DLD1 (cell line): ENCODE results near the gene TRIM38.
"Not testable (repeated sequence)": the region's sequence is repeated elsewhere in the genome, so short reads cannot be mapped to it uniquely, and the experiment has no call there.

Source experiments
- in situ Hi-C: cut with HindIII; loops from 2 replicates; pipeline ENCODE4 v1.10.0; 2017; ENCODE audit warnings: low sequenced_read_pairs

TRIM38 gene

GRCh38 chr6:26000366-26001144 lies 38.0 kb downstream of the TRIM38 start:
- in situ Hi-C loops: no loop called here

- in situ Hi-C loops: no loop called here
These were observed 40.6 kb downstream of the TRIM38 start for GRCh38 chr6:26003102-26003694.

- in situ Hi-C loops: no loop called here
These were observed 43.7 kb downstream of the TRIM38 start for GRCh38 chr6:26006086-26006939.

GRCh38 chr6:26006940-26007305 lies 44.3 kb downstream of the TRIM38 start:
- in situ Hi-C loops: not testable (repeated sequence)

GRCh38 chr6:26008470-26008869 lies 45.9 kb downstream of the TRIM38 start:
- in situ Hi-C loops: no loop called here

GRCh38 chr6:26009817-26010216 lies 47.2 kb downstream of the TRIM38 start:
- in situ Hi-C loops: no loop called here

- in situ Hi-C loops: no loop called here
These were observed 49.5 kb downstream of the TRIM38 start for GRCh38 chr6:26012061-26012460.

- in situ Hi-C loops: not testable (repeated sequence)
These were observed 51.8 kb downstream of the TRIM38 start for GRCh38 chr6:26014386-26014785.

GRCh38 chr6:26016245-26016962 lies 53.8 kb downstream of the TRIM38 start:
- in situ Hi-C loops: no loop called here

- in situ Hi-C loops: no loop called here
These were observed 54.5 kb downstream of the TRIM38 start for GRCh38 chr6:26016963-26017631.

- in situ Hi-C loops: no loop called here
These were observed 55.0 kb downstream of the TRIM38 start for GRCh38 chr6:26017632-26017966.

- in situ Hi-C loops: no loop called here
These were observed 56.7 kb downstream of the TRIM38 start for GRCh38 chr6:26019261-26019830.

- in situ Hi-C loops: no loop called here
These were observed 57.3 kb downstream of the TRIM38 start for GRCh38 chr6:26019967-26020328.

GRCh38 chr6:26020329-26021000 lies 57.9 kb downstream of the TRIM38 start:
- in situ Hi-C loops: no loop called here

- in situ Hi-C loops: no loop called here
These were observed 58.4 kb downstream of the TRIM38 start for GRCh38 chr6:26021001-26021349.

GRCh38 chr6:26021350-26022131 lies 58.9 kb downstream of the TRIM38 start:
- in situ Hi-C loops: no loop called here

GRCh38 chr6:26022132-26022472 lies 59.5 kb downstream of the TRIM38 start:
- in situ Hi-C loops: no loop called here

GRCh38 chr6:26022737-26023136 lies 60.1 kb downstream of the TRIM38 start:
- in situ Hi-C loops: no loop called here

- in situ Hi-C loops: no loop called here
These were observed 62.0 kb downstream of the TRIM38 start for GRCh38 chr6:26024651-26025046.
